ENCODE results near the gene C1GALT1C1L.
"Not testable (repeated sequence)": the region's sequence is repeated elsewhere in the genome, so short reads cannot be mapped to it uniquely, and the experiment has no call there.

The C1GALT1C1L gene

GRCh38 chr2:43653506-43653905 is 22.7 kb downstream of the C1GALT1C1L start:
- no peak for DNase-seq (ENCODE audit: low spot score)

GRCh38 chr2:43648994-43649701 is 27.1 kb downstream of the C1GALT1C1L start:
- no peak for DNase-seq (ENCODE audit: low spot score)

GRCh38 chr2:43643680-43644079 is 32.5 kb downstream of the C1GALT1C1L start:
- no peak for DNase-seq (ENCODE audit: low spot score)

GRCh38 chr2:43642363-43642762 is 33.9 kb downstream of the C1GALT1C1L start:
- DNase-seq (ENCODE audit: low spot score) = no peak

GRCh38 chr2:43637030-43637803 is 39.0 kb downstream of the C1GALT1C1L start, which contains the start of gene PLEKHH2:
TSS of gene PLEKHH2 (plus strand) at chr2:43637260. CDS start at chr2:43644674, 7,414 bp downstream.
- DNase-seq (ENCODE audit: low spot score) = peak; percentile 95

- DNase-seq (ENCODE audit: low spot score) = no peak
Observed at GRCh38 chr2:43636621-43637020, 39.6 kb downstream of the C1GALT1C1L start.

GRCh38 chr2:43636153-43636552 is 40.1 kb downstream of the C1GALT1C1L start:
- not testable (repeated sequence) for DNase-seq (ENCODE audit: low spot score)

- DNase-seq (ENCODE audit: low spot score) = peak; percentile 31
Observed at GRCh38 chr2:43634604-43635306, 41.5 kb downstream of the C1GALT1C1L start.

- no peak for DNase-seq (ENCODE audit: low spot score)
Observed at GRCh38 chr2:43631618-43632317, 44.5 kb downstream of the C1GALT1C1L start.

Measured in hepatic stellate cell (primary cell).